Measurements from ENCODE around the gene AURKAIP1. TPM values are rescaled to one million over a fixed set of nuclear protein-coding genes. Genes with fewer than 3 reads are reported as not detected.
"Not testable (repeated sequence)": the region's sequence is repeated elsewhere in the genome, so short reads cannot be mapped to it uniquely, and the experiment has no call there.

AURKAIP1 gene
- 318 and 349 TPM in 2 replicates for total RNA-seq (2014; rRNA removed; shearing (Covaris generic))
- 160 and 235 TPM in 2 replicates for polyA plus RNA-seq (2015; cell fraction: cytosol; rRNA removed)
- polyA plus RNA-seq (2015; cell fraction: nucleus; rRNA removed), result 97.0 and 102 TPM in 2 replicates

- DNase-seq (ENCODE audit: low read depth), result peak; percentile 100
Measured at GRCh38 chr1:1374929-1375662, at the start of gene AURKAIP1. Gene AURKAIP1 (minus strand): TSS chr1:1375207. CDS start chr1:1374756, 451 bp downstream.

- no peak for DNase-seq (ENCODE audit: low read depth)
Measured at GRCh38 chr1:1424707-1425106, 49.7 kb upstream of the AURKAIP1 start.

DNA sequence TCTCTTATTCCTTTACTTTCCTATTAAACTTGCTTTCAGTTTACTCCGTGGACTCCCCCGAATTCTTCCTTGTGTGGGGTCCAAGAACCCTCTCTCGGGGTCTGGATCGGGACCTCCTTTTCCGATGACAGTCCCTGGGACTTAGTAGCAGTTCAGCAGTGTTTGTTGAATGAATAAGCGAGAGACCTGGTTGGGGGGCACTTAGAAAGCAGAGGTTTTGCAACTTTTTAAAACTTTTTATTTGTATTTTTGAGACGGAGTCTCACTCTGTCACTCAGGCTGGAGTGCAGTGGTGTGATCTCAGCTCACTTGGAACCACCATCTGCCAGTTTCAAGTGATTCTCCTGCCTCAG, 48.2 kb upstream of the AURKAIP1 start:
- no peak for DNase-seq (ENCODE audit: low read depth)

DNA sequence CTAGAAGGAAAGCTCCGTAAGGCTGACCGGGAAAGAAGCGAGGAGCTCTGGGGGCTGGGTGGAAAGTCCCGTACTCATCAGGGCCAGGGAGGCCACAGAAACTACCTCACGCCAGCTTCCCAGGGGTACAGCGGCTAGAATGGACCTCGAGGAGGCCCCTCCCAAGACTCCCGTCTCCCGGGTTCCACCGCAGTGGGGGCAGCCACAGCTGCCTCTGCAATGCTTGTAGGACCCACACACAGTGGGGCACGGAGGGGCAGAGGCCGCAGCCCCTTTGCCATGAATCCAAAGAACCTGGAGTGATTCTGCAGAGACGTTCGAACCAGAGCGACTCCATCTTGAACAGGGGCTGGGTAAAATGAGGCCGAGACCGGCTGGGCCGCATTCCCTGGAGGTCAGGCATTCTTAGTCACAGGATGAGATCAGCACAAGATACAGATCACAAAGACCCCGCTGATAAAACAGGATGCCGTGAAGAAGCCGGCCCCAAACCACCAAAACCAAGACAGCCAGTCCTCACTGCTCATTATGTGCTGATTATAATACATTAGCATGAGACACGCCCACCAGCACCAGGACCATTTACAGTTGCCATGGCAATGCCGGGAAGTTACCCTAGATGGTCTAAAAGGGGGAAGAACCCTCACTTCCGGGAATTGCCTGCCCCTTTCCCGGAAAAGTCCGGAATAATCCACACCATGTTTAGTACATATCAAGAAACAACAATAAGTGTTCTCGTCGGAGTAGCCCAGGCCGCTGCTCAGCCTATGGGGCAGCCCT, 47.6 kb upstream of the AURKAIP1 start:
- DNase-seq (ENCODE audit: low read depth), result peak; percentile 68

DNA sequence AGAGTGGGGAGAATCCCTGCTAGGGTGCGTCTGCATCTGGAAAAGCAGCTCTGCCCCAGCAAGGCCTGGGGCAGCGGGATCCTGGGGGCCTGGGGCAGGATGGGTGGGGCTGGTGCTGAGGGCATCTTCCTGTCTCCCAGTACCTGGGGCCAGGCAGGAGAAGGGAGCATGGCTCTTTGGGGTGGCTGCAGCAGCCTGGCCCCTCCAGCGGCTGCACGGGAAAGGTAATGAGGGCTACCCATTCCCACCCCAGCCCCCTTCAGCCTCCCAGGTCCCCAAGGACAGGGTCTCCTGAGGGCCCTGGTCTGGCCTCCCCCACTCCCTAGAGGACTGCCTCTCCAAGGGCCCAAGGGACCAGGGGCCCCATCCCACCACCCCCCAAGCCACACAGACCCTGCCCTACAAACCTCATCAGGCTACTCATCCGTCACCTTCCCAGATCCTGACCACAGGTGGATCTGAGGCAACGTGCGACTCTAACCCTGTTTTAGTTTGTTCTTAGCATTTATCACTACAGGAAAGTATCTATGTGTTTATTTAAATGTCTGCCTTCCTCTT, 47.0 kb upstream of the AURKAIP1 start:
- DNase-seq (ENCODE audit: low read depth), result no peak

DNA sequence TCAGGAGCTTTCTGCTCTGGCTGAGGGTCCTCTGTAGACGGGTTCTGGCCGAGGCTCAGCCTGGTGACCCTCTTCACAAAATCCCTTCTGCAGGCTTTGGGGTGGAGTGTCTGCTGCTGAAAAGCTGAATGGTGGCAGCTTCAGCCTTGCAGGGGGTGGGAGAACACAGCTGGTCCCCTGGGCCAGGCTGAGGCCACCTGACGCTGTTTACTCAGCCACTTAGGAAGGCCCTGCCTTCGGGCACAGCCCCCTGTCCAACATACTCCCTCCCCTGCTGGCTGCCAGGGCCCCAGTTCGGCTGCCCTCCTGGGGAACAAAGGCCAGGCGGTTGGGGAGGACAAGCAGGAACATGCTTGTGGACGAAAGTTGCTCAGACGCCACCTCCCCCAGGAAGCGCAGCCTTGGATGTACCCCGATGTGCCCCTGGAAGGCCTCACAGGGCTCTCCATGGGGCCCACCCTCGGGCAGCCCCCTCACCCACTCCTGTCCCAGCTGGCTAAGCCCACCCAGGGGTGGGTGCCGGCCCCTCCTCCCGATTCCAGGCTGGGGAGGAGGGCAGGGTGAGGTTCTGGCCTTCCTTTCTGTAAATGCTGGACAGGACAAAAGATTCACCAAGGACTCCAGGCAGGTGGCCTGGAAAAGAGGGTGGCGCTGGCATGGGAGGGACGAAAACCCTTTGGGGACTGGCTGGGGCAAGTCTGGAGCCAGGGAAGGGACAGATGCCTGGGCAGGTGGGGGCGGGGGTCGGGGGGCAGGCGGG, 46.3 kb upstream of the AURKAIP1 start, which contains the start of gene ANKRD65:
Gene ANKRD65, minus strand, starts transcription at position 130 of the 760 bp plus-strand sequence. CDS start 271 bp downstream, outside the sequence.
- DNase-seq (ENCODE audit: low read depth), result no peak

GRCh38 chr1:1420654-1421141, 45.7 kb upstream of the AURKAIP1 start:
- no peak for DNase-seq (ENCODE audit: low read depth)

- DNase-seq (ENCODE audit: low read depth), result no peak
Measured at GRCh38 chr1:1419813-1420653, 45.0 kb upstream of the AURKAIP1 start.

DNA sequence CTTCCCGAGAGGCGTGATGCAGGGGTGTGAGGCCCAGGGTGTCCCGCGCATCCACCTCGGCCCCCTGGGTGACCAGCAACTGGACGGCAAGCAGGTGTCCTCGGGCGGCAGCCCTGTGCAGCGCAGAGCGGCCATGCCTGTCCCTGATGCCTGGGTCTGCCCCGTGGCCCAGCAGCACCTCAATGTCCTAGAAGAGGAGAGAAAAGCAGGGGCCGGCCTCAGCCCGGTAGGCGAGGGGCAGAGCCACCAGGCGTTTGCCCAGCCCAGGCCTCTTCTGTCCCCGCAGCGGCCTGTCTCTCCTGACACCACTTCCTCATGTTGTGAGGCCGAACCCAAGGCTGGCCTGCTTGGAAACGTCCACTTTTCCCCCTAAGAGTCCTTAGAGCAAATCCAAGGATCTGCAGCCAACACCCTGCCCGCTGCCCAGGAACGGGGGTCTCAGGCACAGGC, 44.4 kb upstream of the AURKAIP1 start:
- no peak for DNase-seq (ENCODE audit: low read depth)

GRCh38 chr1:1418464-1419362, 43.7 kb upstream of the AURKAIP1 start:
- no peak for DNase-seq (ENCODE audit: low read depth)

DNA sequence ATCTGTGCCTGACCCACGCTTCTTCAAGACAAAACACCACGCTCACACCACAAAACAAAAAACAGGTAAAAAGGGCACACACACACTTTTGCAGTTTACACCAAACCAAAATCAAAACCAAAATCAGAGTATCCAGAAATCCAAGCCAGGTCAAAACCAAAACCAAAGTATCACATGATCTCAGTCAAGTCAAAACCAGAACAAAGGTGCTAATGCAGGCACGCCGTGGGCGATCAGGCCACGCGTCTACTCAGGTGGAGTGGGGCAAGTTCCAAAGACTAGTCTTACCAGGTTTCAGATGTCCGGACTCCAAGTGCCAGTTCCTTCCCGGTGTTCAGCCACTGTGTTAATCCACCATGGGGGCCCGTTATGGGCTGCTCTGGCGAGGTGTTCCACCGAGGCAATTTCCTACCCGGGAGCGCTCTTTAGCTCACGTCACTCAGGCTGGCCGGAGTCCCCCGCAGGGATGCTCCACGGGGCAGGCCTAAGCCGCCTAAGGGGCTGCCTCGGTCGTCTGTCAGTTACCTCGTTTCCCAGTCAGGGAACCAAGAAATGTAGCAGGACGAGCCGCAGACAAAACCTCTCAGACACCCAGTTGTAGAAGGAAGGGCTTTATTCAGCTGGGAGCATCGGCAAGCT, 42.9 kb upstream of the AURKAIP1 start:
- DNase-seq (ENCODE audit: low read depth), result not testable (repeated sequence)

- DNase-seq (ENCODE audit: low read depth), result not testable (repeated sequence)
Measured at GRCh38 chr1:1417396-1417795, 42.4 kb upstream of the AURKAIP1 start.

GRCh38 chr1:1415751-1416150, 40.7 kb upstream of the AURKAIP1 start:
- DNase-seq (ENCODE audit: low read depth), result no peak

DNA sequence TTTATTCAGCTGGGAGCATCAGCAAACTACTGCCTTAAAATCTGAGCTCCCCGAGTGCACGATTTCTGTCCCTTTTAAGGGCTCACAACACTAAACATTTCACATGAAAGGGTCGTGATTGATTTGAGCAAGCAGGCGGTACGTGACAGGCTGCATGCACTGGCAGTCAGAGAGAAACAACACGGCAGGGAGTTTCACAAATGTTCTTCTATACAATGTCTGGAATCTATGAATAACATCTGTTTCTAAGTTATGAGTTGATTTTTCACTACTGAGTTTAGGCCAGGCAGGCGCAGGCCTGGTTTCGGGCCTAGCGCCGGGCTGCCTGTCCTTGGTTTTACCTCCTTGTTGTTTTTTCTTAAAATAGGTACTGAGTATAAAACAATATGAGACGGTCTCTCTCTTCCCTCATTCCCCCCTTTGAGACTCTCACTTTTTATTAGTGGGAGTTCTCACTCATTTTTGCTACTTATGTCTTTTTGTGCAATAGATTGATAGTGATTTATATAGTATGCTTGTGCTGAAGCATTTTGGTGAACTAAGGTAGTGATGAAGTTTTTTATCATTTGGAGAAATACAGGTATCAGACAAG, 37.4 kb upstream of the AURKAIP1 start:
- DNase-seq (ENCODE audit: low read depth), result not testable (repeated sequence)

DNA sequence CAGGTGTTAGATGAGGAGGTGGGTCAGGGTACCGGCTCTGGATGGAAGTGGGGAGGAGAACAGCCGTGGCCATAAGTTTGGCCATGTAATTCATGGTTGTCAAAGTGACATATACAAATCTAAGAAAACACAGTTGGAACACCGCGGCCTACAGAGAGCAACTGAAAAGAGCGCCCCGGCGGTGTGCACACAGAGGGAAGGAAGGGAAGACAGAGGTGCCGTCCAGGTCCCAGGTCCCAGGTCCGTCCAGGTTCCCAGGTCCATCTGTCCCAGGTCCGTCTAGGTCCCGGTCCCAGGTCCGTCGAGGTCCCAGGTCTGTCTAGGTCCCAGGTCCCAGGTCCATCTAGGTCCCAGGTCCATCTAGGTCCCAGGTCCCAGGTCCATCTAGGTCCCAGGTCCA, 36.6 kb upstream of the AURKAIP1 start:
- DNase-seq (ENCODE audit: low read depth), result no peak

DNA sequence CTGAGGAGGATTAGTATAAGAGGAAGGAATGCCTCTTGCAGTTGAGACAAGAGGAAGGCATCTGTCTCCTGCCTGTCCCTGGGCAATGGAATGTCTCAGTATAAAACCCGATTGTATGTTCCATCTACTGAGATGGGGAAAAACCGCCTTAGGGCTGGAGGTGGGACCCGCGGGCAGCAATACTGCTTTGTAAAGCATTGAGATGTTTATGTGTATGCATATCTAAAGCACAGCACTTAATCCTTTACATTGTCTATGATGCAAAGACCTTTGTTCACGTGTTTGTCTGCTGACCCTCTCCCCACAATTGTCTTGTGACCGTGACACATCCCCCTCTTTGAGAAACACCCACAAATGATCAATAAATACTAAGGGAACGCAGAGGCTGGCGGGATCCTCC, 35.2 kb upstream of the AURKAIP1 start:
- not testable (repeated sequence) for DNase-seq (ENCODE audit: low read depth)

DNA sequence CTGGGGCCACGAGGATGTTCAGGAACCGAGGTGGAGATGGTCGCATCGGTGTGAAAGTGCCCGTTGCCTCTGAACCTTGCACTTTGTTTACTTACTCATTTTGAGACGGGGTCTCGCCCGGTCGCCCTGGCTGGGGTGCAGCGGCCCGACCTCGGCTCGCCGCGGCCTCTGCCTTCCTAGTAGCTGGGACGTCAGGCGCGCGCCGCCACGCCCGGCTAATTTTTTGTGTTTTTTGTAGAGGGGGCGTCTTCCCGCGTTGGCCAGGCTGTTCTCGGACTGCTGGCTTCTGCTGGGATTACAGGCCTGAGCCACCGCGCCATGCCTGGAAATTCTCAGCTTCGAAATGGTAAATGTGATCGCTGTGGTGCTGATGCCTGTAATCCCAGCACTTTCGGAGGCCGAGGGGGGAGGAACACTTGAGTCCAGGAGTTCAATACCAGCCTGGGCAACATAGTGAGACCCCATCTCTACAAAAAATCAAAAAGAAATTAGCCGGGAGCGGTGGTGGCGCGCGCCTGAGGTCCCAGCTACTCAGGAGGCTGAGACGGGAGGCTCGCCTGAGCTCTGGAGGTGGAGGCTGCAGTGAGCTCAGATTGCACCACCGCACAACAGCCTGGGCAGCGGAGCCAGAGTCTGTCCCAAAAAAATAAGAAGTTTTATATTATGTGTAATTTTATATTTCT, 32.8 kb upstream of the AURKAIP1 start:
- DNase-seq (ENCODE audit: low read depth), result peak; percentile 45
